Measurements from ENCODE around the gene STK35.

Gene STK35

DNA sequence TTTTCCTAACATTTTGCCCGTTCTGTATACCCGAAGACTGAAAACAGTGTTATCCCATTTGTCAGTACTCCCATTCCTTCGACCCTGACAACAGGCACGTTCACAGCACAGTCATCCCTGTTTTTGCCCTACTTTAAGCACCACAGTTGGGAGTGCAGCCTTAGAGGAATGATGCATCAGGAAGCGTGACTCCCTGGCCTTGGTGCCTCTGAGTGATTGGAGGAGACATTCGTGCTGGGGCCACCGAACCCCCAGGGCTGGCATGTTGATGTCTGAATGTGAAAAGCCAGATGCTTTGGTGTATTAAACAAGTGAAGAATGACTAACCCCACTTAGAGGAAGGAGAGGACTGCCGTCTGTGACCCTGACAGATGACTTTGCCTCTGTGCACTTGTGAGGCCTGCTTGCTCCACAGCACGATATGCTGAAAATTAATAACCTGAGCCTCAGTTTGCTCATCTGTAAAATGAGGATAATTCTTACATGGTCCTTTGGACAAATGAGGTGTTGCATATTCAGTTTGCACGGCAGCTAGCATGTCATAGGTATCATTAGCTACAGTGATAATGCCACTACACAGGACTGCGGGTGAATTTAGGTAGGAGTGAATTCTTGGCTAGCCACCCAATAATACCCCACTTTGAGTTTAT, 36.0 kb downstream of the STK35 start:
- no peak for DNase-seq

DNA sequence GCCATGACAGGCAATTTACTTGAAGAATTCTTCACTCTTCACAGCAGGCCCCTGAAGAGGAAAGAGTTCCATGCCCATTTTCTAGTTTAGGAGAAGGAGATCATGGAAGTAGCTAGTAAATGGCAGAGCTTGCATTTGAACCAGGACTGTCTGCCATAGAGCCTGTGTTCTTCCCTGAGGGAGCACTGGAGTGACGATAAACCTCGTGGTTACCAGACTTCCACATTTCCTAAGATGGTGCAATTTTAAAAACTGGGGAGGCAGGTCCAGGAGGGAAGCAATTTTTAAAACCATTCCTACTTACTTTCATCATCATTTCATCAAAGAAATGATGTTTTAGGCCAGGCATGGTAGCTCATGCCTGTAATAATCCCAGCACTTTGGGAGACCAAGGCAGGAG, 36.8 kb downstream of the STK35 start:
- no peak for DNase-seq

DNA sequence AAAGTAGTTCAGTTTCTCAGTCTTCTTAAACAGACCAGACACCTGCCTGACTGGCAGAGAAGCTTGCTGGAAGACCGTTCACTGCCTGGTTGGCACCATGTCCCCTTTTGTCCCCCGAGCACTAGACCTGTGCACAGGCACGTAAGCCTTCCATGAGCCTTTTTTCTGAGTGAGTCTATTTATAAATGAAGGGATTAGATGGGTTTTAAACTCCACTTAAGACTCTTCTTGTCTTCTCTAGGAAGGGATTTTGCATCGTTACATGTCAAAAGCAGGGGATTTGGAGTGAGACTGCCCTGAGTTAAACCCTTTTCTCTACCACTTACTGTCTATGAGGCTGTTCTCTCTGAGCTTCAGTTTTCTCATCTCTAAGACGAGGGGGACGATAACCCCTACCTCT, 37.6 kb downstream of the STK35 start:
- no peak for DNase-seq

DNA sequence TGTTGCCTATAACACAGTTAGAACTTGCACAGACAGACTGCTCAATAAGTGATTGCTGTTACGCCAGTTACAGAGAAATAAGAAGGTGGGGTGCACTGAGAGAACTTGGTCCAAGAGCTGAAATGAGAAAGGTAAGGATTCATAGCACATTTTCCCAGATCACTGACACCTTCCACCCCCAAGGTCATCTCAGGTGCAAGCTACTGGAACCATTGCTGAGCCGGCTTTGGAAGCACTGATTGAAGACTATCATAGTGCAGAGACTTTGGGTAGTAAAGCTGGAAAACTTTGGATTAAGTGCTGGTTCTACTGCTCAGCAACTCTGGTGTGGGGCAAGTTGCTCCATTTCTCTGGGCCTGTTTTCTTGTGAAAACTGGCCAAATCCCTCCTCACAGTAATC, 38.1 kb downstream of the STK35 start:
- no peak for DNase-seq

DNA sequence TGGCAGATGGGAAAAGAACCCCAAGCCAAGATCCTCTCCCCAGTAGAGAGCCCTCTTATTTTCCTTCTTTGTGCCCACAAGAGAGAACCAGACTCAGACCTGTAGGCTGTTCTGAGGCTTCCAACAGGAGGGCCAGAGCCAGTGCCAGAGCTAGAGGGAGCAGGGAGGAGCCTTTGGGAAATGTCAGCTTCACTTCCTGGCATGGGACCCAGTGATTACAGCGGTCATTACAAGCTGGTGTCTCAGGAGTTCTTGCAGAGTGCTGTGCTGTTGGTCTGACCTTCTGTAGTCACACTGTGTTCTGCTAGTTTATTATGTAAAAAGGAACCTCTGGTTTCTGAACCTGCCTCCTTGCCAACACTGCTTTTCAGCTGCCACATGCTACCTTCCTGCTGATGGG, 38.9 kb downstream of the STK35 start:
- DNase-seq: no peak

DNA sequence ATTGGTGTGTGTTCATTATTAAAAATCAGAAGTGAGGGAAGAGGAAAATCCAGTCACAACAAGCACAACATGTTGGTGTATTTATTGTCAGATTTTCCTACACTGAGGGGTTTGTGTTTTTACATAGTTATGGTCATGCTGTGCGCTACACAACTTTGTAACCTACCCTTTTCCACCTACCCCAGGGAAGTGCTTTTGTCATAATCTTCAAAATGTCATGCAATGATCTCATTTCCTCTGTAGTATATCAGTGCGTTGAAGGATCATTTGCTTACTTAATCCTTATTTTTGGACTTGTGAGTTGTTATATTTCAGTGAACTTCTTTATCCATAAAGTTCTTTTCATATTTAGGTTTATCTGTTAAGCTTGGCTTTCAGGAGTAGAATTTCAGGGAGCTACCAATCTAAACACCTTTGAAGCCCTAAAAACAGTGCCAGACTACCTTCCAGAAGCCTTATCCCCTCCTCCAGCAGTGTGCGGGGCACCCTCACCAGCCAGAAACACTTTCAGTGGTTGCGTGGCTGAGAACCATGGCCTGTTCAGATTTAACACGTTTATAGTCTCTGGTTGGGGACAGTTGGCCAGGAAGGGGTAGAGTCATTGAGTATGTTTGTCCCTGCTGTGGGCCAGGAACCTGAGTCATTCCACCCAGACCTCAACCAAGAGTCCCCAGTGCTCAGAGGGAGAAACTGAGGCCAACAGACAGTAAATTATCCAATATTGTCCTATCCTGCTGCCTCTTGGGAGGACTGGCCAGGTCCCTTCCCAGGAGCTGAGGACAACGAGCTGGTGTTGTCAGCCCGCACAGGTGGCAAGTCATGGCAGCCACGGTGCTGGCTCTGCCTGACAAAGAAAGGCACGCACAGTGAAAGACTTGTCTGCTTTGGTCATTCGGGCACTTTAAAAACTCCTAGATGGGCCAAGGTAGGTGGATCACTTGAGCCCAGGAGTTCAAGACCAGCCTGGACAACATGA, 40.3 kb downstream of the STK35 start:
- DNase-seq: no peak

DNA sequence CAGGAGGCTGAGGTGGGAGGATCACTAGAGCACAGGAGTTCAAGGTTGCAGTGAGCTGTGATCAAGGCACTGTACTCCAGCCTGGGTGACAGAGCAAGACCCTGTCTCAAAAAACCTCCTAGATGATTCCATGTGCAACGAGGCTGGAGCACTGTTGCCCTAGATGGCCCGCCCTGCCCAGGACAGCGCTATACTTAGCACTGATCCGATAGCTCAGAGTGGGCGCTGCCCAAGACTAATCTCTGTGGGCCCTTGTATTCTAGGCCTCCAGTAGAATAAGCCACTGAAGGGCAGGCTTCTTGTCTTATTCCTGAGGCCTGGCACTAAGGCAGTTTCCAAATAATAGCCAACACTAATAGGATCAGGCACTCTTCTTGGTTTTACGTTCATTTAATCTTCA, 41.0 kb downstream of the STK35 start:
- no peak for DNase-seq

DNA sequence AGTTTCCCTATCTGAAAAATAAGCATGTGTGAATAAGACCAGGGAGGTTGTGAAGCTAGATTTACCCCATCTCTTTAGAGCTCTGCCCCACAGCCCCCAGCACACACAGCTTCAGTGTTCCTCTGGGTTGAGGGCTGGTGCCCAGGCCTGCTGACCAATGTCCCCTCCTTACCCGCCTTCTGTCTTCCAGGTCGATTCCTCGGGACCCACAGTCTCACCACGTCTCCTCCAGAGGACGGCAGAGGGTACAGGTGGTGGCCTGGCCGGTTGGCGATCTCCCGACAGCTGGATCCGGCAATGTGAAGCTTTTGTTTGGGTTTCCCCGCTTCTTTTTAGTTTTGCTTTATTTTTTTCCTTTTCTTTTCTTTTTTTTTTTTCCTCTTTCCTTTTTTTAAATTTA, 42.0 kb downstream of the STK35 start:
- no peak for DNase-seq

DNA sequence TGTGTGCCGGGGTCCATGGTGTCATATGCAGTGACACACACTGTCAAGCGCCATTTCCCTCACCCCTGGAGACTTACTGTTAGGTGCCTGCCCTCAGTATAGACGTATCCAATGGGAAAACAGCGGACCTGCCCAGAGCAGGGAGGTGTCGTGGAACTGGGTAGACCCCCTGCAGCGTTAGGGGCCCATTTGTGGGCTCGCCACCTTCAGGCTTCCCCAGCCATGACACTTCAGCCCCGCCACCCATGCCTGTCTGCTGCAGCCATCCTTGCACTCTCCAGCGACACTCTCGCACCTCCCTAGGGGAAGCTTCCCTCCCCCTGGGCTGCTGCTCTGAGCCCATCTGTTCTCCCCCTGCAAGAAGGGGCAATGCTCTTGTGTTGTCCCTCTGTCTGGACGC, 43.2 kb downstream of the STK35 start:
- no peak for DNase-seq

DNA sequence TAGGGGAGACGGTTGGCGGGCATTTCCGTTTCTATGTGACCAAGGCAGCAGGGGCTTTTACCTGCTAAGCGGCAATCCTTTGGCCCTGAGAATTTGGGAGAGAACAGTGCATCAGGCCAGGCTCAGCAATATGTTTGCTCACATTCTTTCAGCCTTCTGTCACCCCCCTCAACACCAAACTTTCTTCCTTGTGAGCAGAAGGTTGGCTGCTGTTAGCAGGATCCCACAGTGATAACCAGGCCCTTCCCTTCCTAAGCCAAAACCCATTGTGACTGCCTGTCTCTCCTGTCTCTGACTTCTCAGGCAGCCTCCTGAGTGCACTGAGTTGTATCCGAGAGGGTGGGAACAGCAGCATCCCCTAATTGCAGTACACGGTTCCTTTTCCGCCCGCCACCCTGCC, 43.7 kb downstream of the STK35 start:
- no peak for DNase-seq

DNA sequence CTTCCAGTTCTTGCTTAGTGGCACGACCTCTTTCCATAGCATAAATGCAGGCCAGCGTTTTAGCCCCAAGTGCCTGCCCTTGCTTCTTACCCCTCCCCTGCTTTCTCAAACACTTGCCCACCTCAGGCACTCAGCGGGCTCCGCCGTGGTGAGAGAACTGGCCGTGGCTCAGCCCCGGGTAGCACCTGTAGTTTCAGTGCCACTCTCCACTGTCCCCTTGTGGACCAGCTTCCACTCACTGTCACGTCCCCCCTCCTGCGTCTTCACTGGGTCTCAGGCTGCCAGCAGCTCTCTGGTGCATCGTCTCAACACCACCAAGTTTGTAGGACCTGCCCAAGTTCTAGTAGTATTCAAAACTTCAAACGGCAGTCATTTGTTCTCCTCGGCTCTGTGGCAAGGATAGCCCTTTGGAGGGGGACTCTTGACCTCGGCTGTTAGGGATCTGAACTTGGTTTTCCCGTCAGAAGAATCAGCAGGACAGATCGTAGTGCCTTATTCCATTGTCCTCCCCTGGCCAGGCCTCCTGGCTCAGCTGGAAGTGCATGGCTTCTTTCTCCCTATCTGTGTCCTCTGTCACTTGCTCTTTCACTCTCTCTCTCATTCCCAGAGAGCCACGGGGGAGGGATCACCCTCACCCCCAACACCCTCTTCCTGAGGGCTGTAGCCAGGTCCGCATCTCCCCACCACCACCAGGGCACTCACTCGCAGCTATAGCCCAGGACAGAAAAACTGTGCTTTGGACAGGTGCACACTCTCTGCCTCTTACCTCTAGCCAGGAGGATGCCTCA, 44.6 kb downstream of the STK35 start:
- no peak for DNase-seq

DNA sequence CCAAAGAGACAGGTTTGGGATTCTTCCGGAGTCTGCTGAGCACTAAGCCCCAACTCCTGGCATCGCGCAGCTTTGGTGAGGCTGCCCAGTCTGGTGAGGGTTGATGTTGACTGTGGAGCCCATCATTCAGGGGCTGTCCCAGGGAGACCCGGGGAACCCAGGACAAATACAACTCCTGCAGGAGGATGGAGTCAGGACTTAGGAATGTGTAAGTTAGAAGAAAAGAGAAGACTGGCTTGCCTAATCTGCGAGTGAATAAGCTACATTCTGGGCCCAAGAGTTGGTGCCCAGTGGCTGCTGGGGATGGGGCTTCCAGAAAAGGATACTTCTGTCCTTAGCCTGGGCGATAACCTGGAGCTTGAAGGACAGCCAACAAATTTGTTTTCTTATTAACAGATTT, 47.9 kb downstream of the STK35 start:
- no peak for DNase-seq

DNA sequence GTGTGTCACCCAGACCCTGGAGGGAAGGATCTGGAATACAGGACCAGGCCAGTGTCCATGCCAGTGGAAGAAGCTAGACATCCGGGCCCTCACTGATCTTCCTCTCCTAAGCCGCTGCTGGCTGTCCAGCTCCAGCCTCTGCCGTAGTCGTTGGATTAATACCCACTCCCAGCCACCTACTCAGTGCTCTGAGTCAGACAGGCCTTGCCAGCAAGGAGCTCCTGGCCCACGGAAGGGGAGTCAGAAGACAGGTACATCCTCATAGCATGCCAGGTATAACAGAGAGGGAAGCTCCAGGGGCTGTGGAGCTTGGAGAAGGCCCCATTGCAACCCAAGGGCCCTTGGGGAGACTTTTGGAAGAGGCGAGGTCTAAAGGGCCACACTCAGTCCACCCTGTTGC, 49.0 kb downstream of the STK35 start:
- no peak for DNase-seq

DNA sequence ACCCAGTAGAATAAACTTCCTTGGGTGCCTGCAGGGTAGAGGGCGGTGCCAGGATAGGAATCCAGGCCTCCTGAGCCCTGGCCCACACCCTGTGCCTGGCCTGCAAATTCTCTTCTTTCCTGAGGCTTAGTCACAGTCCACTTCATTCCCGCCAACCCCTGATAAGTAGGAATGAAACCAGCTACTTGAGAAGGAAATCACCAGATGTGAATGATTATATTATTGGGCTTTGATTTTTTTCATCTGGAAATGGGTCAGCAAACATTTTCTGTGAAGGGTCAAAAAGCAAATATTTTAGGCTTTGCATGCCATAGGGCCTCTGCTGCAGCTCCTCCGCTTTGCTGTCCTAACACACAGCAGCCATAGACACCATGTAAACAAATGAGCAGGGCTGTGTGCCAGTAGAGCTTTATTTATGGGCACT, 50.2 kb downstream of the STK35 start:
- DNase-seq: no peak

DNA sequence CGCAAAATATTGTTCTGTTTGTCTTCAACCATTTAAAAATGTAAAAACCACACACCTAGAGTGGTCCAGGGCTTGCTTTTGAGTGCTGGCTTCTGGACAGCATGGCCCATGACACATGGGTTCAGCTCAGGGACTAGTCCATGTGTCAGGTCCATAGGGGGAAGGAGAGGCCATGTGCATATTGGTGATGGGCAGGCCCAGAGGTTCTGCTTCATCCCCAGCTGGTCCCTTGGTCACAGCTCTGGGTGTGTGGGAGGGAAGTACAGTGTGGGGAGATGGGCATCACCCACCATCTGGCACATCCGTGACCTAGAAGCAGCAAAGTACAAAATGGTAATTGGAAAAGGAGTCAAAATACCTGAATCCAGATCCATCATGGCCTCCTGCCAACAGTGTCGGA, 50.7 kb downstream of the STK35 start:
- no peak for DNase-seq

DNA sequence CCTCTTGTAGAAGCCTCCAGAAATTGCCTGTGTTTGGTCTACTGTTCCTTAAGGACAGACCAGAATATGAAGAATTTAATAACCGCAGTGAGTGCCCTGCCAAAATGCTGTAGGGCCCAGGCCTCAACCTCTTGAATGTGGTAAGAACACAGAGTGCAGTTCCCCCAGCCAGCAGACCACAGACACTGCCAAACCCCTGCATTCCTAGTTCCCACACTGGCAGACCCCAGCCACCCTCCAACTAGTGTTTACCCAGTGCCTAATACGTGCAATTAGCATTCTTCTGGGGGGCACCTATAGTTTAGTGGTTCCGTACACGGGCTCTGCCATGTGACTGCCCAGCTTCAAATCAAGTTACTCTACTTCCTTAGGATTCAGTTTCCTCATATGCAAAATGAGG, 51.7 kb downstream of the STK35 start:
- no peak for DNase-seq

DNA sequence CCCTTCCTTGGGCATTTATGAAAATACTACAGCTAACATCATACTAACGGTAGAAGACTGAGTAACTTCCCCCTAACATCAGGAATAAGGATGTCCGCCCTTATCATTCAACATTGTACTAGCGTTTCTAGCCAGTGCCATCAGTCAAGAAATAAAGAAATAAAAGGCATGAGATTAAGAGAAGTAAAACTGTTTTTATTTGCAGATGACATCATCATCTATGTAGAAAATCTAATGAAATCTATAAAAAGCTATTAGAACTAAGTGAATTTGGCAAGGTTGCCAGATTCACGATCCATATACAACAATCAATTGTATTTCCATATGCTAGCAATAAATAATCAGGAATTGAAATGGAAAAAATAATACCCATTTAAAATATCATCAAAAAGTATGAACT, 54.6 kb downstream of the STK35 start:
- DNase-seq: no peak

DNA sequence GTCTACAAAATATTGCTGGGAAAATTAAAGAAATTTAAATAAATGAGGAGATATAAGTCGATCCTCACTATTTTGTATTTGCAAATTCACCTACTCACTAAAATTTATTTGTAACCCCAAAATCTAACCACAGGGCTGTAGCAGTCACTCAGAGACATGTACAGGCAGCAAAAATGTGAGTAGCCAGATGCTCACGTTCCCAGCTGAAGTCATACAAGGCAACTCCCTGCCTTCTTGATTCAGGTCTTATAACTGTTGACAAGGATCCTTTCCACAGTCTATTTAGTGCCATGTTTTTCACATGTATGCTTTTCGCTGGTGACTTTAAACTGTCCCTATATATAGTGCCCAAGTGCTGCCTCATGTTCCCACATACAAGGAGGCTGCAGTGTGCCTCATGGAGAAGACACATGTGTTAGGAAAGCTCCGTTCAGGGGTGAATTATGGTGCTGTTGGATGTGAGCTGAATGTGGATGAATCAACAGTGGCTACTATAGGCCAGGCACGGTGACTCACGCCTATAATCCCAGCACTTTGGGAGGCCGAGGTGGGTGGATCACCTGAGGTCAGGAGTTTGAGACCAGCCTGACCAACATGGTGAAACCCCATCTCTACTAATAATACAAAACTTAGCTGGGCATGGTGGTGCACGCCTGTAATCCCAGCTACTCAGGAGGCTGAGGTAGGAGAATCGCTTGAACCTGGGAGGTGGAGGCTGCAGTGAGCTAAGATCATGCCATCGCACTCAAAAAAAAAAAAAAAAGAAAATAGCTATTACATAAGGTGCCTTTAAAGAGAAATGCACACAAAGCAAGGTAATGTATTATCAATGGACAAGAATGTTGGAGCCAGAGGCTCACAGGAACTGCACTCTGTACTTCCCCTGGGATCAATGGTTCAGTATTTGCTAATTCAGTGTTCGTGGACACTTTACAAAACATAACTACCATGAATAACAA, 55.3 kb downstream of the STK35 start:
- no peak for DNase-seq

DNA sequence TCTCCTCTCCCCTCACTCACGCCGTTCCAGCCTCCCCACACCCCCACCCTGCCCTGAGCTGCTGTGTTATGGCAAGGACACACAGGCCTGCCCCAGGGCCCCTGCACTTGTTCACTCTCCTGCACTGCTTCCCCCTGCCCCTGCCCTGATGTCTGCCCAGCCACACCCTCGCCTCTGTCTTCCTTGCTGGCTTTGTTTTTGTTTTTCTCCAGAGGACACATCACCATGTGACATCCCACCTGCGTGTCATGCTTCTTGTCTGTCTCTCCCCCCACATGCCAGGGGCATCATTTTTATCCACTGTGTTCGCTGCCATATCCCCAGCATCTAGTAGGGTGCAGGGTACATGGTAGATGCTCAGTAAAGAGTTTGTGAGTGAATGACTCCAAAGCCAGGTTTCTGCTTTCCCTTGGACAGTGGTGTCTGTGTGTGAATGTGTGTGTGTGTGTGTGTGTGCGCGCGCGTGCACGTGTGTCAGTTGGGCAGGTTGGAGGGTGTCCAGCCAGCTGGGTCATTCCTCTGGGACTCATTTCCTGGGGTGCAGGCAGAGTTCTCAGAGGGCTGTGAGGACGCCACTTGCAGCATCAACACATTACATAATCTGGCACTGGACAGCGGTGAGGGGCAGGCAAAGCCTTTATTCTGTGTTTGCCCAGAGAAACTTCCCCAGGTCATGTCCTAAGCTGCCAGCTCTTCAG, 60.6 kb downstream of the STK35 start:
- DNase-seq: no peak

DNA sequence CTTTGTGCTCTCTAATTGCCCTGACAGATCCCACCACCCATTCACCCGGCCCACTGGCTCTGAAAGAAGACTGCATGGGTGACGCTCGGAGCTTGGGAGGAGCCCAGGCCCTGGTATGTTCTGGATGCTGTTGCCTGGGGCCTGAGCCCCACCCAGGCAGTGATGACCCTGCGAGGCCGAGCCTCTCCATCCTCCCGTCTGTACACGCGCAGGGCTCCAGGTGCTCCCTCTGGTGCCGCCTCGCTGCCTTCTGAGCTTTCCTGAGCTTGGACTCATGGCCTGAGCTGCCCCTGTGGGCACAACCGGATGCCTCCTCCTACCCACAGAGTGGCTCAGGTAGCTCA, 61.2 kb downstream of the STK35 start:
- DNase-seq: no peak

DNA sequence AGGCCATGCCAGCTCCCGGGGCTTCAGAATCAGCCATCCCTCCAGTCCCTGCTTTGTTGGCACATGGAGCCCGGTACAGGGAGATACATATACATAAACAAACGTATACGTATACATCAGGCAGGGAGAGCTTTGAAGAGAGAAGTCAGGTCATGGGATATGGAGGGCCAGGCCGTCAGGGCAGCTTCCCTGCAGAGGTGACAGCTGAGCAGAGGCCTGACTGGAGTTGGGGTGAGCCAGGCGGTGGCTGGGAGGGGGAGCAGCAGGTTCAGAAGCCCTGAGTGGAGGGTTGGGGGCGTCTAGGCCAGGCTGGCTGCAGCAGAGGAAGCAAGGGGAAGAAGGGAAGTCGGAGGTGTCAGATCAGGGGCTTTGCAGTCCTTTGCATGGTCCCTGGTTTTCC, 61.7 kb downstream of the STK35 start:
- no peak for DNase-seq

DNA sequence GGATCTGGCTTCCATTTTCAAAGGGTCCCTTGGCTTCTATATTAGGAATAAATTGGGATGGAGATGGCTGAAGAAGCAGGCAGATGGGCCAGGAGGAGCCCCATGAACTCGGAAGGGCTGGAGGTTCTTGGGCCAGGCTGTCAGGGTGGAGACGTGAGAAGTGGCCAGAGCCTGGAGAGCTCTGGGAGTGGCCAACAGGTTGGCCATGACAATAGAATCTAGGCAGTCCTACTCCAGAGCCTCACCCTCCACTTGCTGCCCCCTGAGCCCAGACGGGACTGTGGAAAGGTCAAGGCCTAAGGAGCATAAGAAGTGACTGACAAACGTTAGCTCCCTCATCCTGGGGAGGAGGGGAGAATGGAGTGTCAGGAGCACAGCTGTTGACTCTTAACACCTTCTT, 62.1 kb downstream of the STK35 start:
- no peak for DNase-seq

All from NCI-H187 (cell line).